H9 (cell line): ENCODE data around the gene SIM1. TPM values are rescaled to one million over a fixed set of nuclear protein-coding genes. Genes with fewer than 3 reads are reported as not detected.

Experiments
- DNase-seq: peaks from one replicate; pipeline ENCODE4 v3.0.0-alpha.2; 2017
- H2AFZ ChIP-seq: one replicate; pipeline ENCODE4 v1.6.1; 2013; ENCODE audit warnings: mild to moderate bottlenecking, low read length, control low read depth, moderate library complexity
- H2AK5ac ChIP-seq: 2 replicates; pipeline ENCODE4 v1.6.1; 2013; ENCODE audit warnings: low read length, control low read depth, mixed read lengths; ENCODE audit not compliant: insufficient read length
- H2BK120ac ChIP-seq: one replicate; pipeline ENCODE4 v1.6.1; 2013; ENCODE audit warnings: low read depth, mild to moderate bottlenecking, low read length, control low read depth, inconsistent platforms; ENCODE audit not compliant: poor library complexity, severe bottlenecking
- H2BK12ac ChIP-seq: 2 replicates; pipeline ENCODE4 v1.6.1; 2013; ENCODE audit warnings: low read length, control low read depth, mixed read lengths, low read depth; ENCODE audit not compliant: insufficient read length
- H2BK15ac ChIP-seq: 2 replicates; pipeline ENCODE4 v1.6.1; 2013; ENCODE audit warnings: low read depth, low read length, control low read depth
- H2BK20ac ChIP-seq: one replicate; pipeline ENCODE4 v1.6.1; 2013; ENCODE audit warnings: low read depth, mild to moderate bottlenecking, low read length, control low read depth, inconsistent platforms; ENCODE audit not compliant: poor library complexity, severe bottlenecking
- H2BK5ac ChIP-seq: 2 replicates; pipeline ENCODE4 v1.6.1; 2013; ENCODE audit warnings: low read length, control low read depth, mixed read lengths; ENCODE audit not compliant: insufficient read length
- H3K14ac ChIP-seq: 2 replicates; pipeline ENCODE4 v1.6.1; 2013; ENCODE audit warnings: low read length, control low read depth; ENCODE audit not compliant: insufficient read depth
- H3K18ac ChIP-seq: 2 replicates; pipeline ENCODE4 v1.6.1; 2013; ENCODE audit warnings: low read depth, mild to moderate bottlenecking, mixed read lengths, low read length, control low read depth; ENCODE audit not compliant: insufficient read length
- H3K23ac ChIP-seq: 2 replicates; pipeline ENCODE4 v1.6.1; 2013; ENCODE audit warnings: low read length, control low read depth, mixed read lengths, low read depth; ENCODE audit not compliant: insufficient read length
- H3K23me2 ChIP-seq: 2 replicates; pipeline ENCODE4 v1.6.1; 2013; ENCODE audit warnings: low read depth, mild to moderate bottlenecking, mixed read lengths, low read length, control low read depth; ENCODE audit not compliant: insufficient read length, poor library complexity, severe bottlenecking
- H3K27ac ChIP-seq: 2 replicates; pipeline ENCODE4 v1.5.1; 2013; ENCODE audit warnings: low read length, control low read depth, mixed read lengths, low read depth; ENCODE audit not compliant: insufficient read length
- H3K27me3 ChIP-seq: 2 replicates; pipeline ENCODE4 v1.6.1; 2013; ENCODE audit warnings: low read length, control low read depth, inconsistent platforms; ENCODE audit not compliant: insufficient read depth
- H3K4ac ChIP-seq: 2 replicates; pipeline ENCODE4 v1.6.1; 2013; ENCODE audit warnings: low read depth, mild to moderate bottlenecking, control low read depth, inconsistent platforms, low read length, moderate library complexity
- H3K4me1 ChIP-seq: 2 replicates; pipeline ENCODE4 v1.6.1; 2013; ENCODE audit warnings: low read length, control low read depth, inconsistent platforms; ENCODE audit not compliant: insufficient read depth
- H3K4me2 ChIP-seq: 2 replicates; pipeline ENCODE4 v1.6.1; 2013; ENCODE audit warnings: low read length, control low read depth, mixed read lengths; ENCODE audit not compliant: insufficient read length, insufficient read depth
- H3K56ac ChIP-seq: 2 replicates; pipeline ENCODE4 v1.6.1; 2013; ENCODE audit warnings: low read depth, mild to moderate bottlenecking, mixed read lengths, low read length, control low read depth; ENCODE audit not compliant: insufficient read length
- H3K79me1 ChIP-seq: 2 replicates; pipeline ENCODE4 v1.6.1; 2013; ENCODE audit warnings: low read depth, mild to moderate bottlenecking, moderate library complexity, low read length, control low read depth, inconsistent platforms; ENCODE audit not compliant: insufficient read depth, poor library complexity, severe bottlenecking
- H3K79me2 ChIP-seq: 2 replicates; pipeline ENCODE4 v1.6.1; 2013; ENCODE audit warnings: low read length, control low read depth, inconsistent platforms; ENCODE audit not compliant: insufficient read depth
- H3K9ac ChIP-seq: 2 replicates; pipeline ENCODE4 v1.6.1; 2013; ENCODE audit warnings: low read length, control low read depth, mixed read lengths; ENCODE audit not compliant: insufficient read length; ENCODE audit errors: extremely low read depth
- H3K9me3 ChIP-seq: one replicate; pipeline ENCODE4 v1.6.1; 2013; ENCODE audit warnings: low read depth, low read length, inconsistent platforms; ENCODE audit not compliant: control insufficient read depth
- H3T11ph ChIP-seq: one replicate; pipeline ENCODE4 v1.6.1; 2013; ENCODE audit warnings: mild to moderate bottlenecking, low read length, control low read depth, inconsistent platforms
- H4K20me1 ChIP-seq: one replicate; pipeline ENCODE4 v1.6.1; 2013; ENCODE audit not compliant: control insufficient read depth, insufficient read length, insufficient read depth
- H4K5ac ChIP-seq: 2 replicates; pipeline ENCODE4 v1.6.1; 2013; ENCODE audit warnings: low read depth, mild to moderate bottlenecking, mixed read lengths, low read length, control low read depth; ENCODE audit not compliant: insufficient read length
- H4K8ac ChIP-seq: replicated peaks from 2 replicates; pipeline ENCODE4 v1.6.1; 2013; ENCODE audit warnings: low read length, control low read depth, mixed read lengths, low read depth; ENCODE audit not compliant: insufficient read length
- H4K91ac ChIP-seq: 2 replicates; pipeline ENCODE4 v1.6.1; 2013; ENCODE audit warnings: low read depth, mild to moderate bottlenecking, moderate library complexity, mixed read lengths, low read length, control low read depth; ENCODE audit not compliant: insufficient read length
- H3K27ac Mint-ChIP-seq, 3 experiments: 2 replicates in 2 of 3; 3 replicates in 1 of 3; pipeline ENCODE4 v1.8.0; 2020 to 2021; ENCODE audit warnings: mixed read lengths in 3 of 3, mild to moderate bottlenecking in 1 of 3, moderate library complexity in 1 of 3
- H3K27me3 Mint-ChIP-seq: 2 replicates; pipeline ENCODE4 v1.8.0; 2021; ENCODE audit warnings: low read depth, mild to moderate bottlenecking, moderate library complexity, mixed read lengths
- H3K36me3 Mint-ChIP-seq, 3 experiments: 2 replicates in 2 of 3; 3 replicates in 1 of 3; pipeline ENCODE4 v1.8.0; 2020 to 2021; ENCODE audit warnings: low read depth in 3 of 3, mixed read lengths in 3 of 3; ENCODE audit not compliant: insufficient read depth in 1 of 3
- H3K4me1 Mint-ChIP-seq, 2 experiments: 2 replicates each; pipeline ENCODE4 v1.8.0; 2020; ENCODE audit warnings: mixed read lengths in 2 of 2
- H3K4me3 Mint-ChIP-seq, 2 experiments: 2 replicates in 1 of 2; 3 replicates in 1 of 2; pipeline ENCODE4 v1.8.0; 2020 to 2021; ENCODE audit warnings: mild to moderate bottlenecking in 2 of 2, mixed read lengths in 2 of 2, moderate library complexity in 1 of 2
- H3K9me3 Mint-ChIP-seq, 2 experiments: 2 replicates in 1 of 2; 3 replicates in 1 of 2; pipeline ENCODE4 v1.8.0; 2020; ENCODE audit warnings: mild to moderate bottlenecking in 2 of 2, mixed read lengths in 2 of 2, moderate library complexity in 1 of 2
- CTCF ChIP-seq: fragments of 200-600 bp; sonication (generic); conservative IDR thresholded peaks from 3 replicates; pipeline ENCODE4 v1.8.0; 2021; ENCODE audit warnings: antibody characterized with exemption, mild to moderate bottlenecking
- WGBS: extraction: QIAGEN DNeasy Blood & Tissue Kit; methylation state at CpG from one replicate; pipeline ENCODE4 v1.1.7; 2013; ENCODE audit warnings: missing lambda C conversion rate, low lambda C conversion rate, mixed read lengths; ENCODE audit not compliant: insufficient read length; ENCODE audit errors: extremely low coverage; 5-methylcytosine and 5-hydroxymethylcytosine counted together
- total RNA-seq: library from RNA; stranded (reverse); gene quantifications from 2 replicates; pipeline ENCODE4 v1.2.1, GENCODE V29; 2021

SIM1 gene
- total RNA-seq, 1 experiment from 2014 or later = not detected

DNA sequence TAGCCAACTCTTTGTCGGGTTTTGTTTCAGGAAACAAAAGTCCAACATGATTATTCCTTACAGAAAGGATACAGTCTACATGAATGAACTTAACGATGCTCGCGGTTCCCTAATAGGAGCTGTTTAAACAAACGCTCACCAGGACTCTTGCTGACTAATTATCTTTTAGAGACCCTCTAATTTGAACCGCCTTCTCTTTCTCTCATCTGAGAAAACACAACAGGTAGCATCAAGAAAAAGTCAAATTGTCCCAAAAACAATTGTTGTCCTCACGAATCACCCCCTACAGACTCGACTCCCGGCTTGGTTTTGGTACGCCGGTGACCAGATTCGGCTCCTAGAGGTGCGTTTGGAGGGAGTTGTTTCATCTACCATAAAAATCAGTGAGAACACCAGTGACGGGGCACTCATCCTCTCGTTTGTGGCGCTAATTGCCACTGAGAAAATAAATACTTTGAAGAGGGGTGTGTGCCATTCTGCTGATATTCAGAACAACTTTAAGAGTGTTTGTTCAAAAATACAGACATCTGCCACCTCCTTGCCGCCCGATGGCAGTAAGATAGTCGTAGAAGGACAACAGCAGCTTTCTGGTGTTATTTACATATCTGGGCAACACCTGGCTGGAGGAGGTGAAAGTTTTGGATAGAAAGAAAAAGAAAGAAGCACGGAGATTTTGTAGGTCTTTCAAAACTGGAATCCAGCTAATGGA is 1.1 kb upstream of the SIM1 start:
- no peak overlapping the region for H2BK20ac ChIP-seq
- H3K27ac ChIP-seq = no peak overlapping the region
- H2AFZ ChIP-seq = no peak overlapping the region
- no peak overlapping the region for H4K8ac ChIP-seq
- H3K4ac ChIP-seq = no peak overlapping the region
- no peak overlapping the region for H2BK120ac ChIP-seq
- H4K20me1 ChIP-seq = peaks cover 3% of the 10 kb centered on the region
- H3K23ac ChIP-seq = no peak overlapping the region
- H3K79me2 ChIP-seq = no peaks in the 10 kb centered on the region
- peaks cover 31 to 64% of the 10 kb centered on the region in 2 experiments for H3K4me1 Mint-ChIP-seq
- H2BK5ac ChIP-seq = no peak overlapping the region
- H3K9me3 ChIP-seq = no peaks in the 10 kb centered on the region
- H3K4me1 ChIP-seq = peaks cover 5% of the 10 kb centered on the region; the same call in 1 of the 2 replicates
- no CpG with 5 or more reads among the region's 20 CpGs for WGBS
- H3K4me3 Mint-ChIP-seq = peak overlapping the region in 1 of 2 experiments; percentile 78; a peak in 3 of 5 replicates
- H3K27me3 Mint-ChIP-seq = no peaks in the 10 kb centered on the region; the same call in 1 of the 2 replicates
- H3K56ac ChIP-seq = no peak overlapping the region
- H2AK5ac ChIP-seq = no peak overlapping the region
- no peak overlapping the region for H2BK15ac ChIP-seq
- no peak overlapping the region for H4K5ac ChIP-seq
- no peaks in the 10 kb centered on the region for H3K79me1 ChIP-seq
- H3K23me2 ChIP-seq = peaks cover 12% of the 10 kb centered on the region
- H2BK12ac ChIP-seq = no peak overlapping the region
- peaks cover 0 to 6% of the 10 kb centered on the region in 2 experiments; a peak in 1 of 5 replicates for H3K9me3 Mint-ChIP-seq
- no peak for DNase-seq
- H3T11ph ChIP-seq = no peak overlapping the region
- no peak for TF ChIP-seq CTCF
- no peak overlapping the region for H3K4me2 ChIP-seq
- H3K14ac ChIP-seq = no peak overlapping the region
- no peak overlapping the region for H3K27ac Mint-ChIP-seq
- H3K27me3 ChIP-seq = peaks cover 94% of the 10 kb centered on the region
- H3K36me3 Mint-ChIP-seq = no peaks in the 10 kb centered on the region
- no peak overlapping the region for H3K18ac ChIP-seq
- no peak overlapping the region for H3K9ac ChIP-seq
- H4K91ac ChIP-seq = no peak overlapping the region
